Measurements from ENCODE around the gene TLX3.

The TLX3 gene

DNA sequence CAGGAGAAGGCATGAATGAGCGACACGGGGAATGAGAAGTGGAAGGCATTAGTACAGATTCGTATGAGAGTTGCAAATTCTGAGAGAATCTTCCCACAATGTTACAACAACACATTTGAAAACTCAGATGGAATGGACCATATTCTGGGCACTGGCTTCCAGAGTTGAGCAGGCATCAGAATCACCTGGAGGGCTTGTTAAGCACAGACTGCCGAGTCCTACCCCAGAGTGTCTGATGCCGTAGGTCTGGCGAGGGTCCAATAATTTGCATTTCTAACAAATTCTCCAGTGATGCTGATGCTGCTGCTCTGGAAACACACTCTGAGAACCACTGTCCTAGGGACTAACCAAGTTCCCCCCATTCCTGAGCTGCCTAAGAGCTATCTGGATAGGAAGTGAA lies 2.9 kb upstream of the TLX3 start:
- no peak for DNase-seq (ENCODE audit: low read depth in 2 of 2, low spot score in 1 of 2)

DNA sequence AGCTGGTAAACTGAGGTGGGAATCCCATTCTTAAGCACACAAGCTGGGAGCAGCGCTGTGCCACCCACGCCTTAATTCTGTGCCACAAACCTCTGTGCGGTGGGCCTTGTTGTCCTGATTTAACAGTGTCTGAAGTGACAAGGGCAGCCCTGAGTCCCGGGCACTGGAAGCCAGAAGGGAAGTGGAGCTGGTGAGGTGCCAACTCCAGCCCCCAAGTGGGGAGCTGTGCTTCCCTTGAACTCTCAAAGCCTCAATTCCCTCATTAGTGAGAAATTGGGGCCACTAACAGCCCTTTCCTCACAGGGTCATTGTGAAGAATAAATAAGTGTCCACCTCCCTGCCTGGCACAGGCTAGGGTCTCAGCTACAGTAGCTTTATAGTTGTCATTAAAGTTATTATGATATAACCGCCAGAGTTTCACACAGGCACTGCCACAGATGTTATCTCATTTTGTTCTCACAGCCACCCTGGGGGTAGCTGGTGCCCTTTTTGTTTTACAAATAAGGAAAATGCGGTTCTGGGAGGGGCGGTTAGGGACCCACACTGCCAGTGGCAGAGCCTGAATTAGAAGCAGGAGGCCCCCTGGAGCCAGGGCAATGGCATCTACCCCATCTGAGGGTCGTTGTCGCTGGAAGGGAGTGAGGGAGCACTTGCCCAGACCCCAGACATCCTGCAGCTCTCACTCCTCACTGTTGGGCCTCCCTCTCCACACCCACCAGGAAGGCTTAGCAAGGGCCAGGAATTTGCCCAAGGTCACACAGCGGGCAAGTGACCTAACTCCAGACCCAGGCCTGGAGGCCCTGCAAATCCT lies 2.1 kb upstream of the TLX3 start:
- no peak for DNase-seq (ENCODE audit: low read depth in 2 of 2, low spot score in 1 of 2)

- no peak for DNase-seq (ENCODE audit: low read depth in 2 of 2, low spot score in 1 of 2)
Observed at GRCh38 chr5:171307789-171308452, 1.1 kb upstream of the TLX3 start.

DNA sequence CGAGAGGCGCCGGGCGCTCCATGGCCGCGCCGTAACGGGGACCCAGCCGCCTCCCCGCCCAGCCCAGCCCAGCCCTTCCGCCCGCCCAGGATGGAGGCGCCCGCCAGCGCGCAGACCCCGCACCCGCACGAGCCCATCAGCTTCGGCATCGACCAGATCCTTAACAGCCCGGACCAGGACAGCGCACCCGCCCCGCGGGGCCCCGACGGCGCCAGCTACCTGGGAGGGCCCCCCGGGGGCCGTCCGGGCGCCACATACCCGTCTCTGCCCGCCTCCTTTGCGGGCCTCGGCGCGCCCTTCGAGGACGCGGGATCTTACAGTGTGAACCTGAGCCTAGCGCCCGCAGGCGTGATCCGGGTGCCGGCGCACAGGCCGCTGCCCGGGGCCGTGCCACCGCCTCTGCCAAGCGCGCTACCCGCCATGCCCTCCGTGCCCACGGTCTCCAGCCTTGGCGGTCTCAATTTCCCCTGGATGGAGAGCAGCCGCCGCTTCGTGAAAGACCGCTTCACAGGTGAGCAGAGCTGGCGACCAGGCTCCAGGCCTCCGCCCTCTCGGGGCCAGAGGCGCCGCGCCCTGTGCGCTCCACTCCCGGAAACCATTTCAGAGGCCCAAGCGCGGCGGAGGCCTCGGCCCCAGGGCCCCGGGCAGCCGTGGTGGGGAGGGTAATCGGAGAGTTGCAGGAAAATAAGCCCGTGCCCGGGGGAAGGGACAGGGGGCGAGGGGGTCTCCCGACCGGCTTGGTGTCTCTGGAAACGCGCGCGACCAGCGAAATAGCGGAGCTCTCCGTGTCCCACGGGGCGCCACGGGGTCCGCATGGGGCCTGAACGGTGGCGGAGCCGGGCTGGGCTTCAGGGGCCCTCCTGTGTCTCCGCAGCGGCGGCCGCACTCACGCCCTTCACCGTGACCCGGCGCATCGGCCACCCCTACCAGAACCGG lies 496 bp downstream of the TLX3 start:
- no peak for DNase-seq (ENCODE audit: low read depth in 2 of 2, low spot score in 1 of 2)

DNA sequence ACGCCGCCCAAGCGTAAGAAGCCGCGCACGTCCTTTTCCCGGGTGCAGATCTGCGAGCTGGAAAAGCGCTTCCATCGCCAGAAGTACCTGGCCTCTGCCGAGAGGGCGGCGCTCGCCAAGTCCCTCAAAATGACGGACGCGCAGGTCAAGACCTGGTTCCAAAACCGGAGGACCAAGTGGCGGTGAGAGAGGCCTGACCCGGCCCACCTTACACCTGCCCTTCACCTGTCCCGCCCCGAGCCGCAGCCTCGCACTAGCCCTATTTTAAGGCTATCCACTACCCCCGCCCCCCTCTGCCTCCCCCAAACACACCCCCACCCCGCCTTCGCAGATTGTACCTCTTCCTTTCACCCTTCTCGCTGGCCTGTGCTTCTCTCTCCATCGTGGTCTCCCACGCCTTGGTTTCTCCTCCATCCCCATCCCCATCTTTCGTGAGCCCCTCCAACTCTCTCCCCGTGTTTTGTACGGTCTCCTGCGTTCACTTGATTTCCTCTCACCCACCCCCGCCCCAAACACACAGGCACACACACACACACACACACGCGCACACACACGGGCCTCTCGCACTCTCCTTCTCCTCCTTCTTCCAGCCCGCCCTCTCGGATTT lies 1.3 kb downstream of the TLX3 start:
- DNase-seq (ENCODE audit: low read depth in 2 of 2, low spot score in 1 of 2) = no peak

- no peak for DNase-seq (ENCODE audit: low read depth in 2 of 2, low spot score in 1 of 2)
Observed at GRCh38 chr5:171310819-171311321, 1.8 kb downstream of the TLX3 start.

- DNase-seq (ENCODE audit: low read depth in 2 of 2, low spot score in 1 of 2) = no peak
Observed at GRCh38 chr5:171311322-171312077, 2.5 kb downstream of the TLX3 start.

DNA sequence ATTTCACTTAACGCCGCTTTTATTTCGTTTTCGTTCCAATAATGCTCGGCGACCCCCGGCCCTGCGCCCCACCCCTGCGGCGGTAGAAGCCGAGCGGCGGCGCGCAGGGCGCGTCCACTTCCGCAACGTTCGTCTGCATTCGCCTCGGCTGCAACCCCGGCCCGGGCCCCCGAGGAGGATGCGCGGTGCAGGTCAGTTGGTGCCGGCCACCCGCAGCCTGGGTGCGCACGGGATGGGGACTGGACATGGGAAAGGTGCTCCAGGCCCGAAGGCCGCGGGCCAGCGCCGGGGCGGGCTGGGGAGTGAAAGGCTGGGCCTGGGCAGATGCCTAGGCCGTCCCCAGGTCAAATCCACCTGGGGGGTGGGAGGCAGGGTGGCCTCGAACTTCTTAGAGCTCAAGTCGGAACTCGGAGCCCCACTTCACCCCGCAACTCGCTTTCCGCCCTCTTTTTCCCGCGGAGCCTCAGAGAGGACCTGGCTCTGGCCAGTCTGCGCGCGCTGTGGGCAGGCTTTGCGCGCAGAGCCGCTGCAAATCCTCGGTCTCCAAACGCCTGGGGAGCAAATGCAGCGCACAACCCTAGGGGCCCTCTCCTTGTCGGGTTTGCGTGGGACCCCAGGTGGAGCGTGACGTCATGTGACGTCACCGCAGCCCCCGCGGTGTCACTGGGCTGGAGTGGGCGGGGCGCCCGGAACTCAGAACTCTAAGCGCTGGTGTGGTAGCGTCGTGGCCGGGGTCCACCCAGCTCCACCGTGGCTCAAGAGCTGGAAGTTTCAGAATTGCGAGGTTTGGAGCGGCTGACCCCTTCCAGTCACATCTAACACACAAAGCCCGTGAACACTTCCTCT lies 3.3 kb downstream of the TLX3 start:
- DNase-seq (ENCODE audit: low read depth in 2 of 2, low spot score in 1 of 2) = no peak

- DNase-seq (ENCODE audit: low read depth in 2 of 2, low spot score in 1 of 2) = no peak
Observed at GRCh38 chr5:171313481-171314206, 4.6 kb downstream of the TLX3 start.

DNA sequence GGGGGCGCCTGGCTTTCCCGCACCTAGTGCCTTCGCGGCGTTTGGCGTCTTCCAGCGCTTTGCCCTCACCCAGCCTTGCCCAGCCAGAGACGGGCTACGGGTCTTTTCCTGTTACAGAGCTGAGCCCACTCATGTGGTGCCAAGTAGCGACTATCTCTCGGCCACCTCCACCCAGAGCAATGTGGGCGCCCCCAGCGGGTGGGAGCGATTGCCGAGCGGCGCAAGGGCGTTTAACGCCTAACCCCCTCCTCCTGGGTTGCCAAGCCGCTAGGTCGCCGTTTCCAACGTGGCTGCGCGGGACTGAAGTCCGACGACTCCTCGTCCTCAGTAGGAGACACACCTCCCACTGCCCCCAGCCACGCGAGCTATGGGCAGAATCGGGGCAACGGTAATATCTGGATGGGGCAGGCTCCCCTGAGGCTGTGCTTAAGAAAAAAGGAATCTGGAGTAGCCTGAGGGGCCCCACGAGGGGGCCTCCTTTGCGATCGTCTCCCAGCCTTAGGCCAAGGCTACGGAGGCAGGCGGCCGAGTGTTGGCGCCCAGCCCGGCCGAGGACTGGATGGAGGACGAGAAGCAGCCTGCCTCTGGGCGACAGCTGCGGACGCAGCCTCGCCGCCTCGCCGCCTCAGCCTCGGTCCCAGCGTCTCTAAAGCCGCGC lies 5.8 kb downstream of the TLX3 start:
- DNase-seq (ENCODE audit: low read depth in 2 of 2, low spot score in 1 of 2) = no peak

- no peak for DNase-seq (ENCODE audit: low read depth in 2 of 2, low spot score in 1 of 2)
Observed at GRCh38 chr5:171315386-171315891, 6.4 kb downstream of the TLX3 start.

DNA sequence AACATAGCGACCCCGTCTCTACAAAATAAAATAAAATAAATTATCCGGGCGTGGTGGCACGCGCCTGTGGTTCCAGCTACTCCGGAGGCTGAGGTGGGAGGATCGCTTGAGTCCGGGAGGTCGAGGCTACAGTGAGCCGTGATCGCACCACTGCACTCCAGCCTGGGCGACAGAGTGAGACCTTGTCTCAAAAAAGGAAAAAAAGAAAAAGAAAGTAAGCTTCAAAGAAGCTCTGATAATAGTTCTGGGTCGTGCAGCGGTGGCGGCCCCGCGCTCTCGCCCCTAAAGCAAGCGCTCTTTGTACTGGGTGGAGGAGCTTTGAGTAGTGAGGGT lies 6.8 kb downstream of the TLX3 start:
- no peak for DNase-seq (ENCODE audit: low read depth in 2 of 2, low spot score in 1 of 2)

GRCh38 chr5:171316258-171317121 lies 7.4 kb downstream of the TLX3 start:
- DNase-seq (ENCODE audit: low read depth in 2 of 2, low spot score in 1 of 2) = no peak

GRCh38 chr5:171317230-171317629 lies 8.2 kb downstream of the TLX3 start:
- DNase-seq (ENCODE audit: low read depth in 2 of 2, low spot score in 1 of 2) = no peak

- DNase-seq (ENCODE audit: low read depth in 2 of 2, low spot score in 1 of 2) = no peak
Observed at GRCh38 chr5:171318026-171318425, 9.0 kb downstream of the TLX3 start.

- DNase-seq (ENCODE audit: low read depth in 2 of 2, low spot score in 1 of 2) = no peak
Observed at GRCh38 chr5:171321447-171321846, 12.4 kb downstream of the TLX3 start.

DNA sequence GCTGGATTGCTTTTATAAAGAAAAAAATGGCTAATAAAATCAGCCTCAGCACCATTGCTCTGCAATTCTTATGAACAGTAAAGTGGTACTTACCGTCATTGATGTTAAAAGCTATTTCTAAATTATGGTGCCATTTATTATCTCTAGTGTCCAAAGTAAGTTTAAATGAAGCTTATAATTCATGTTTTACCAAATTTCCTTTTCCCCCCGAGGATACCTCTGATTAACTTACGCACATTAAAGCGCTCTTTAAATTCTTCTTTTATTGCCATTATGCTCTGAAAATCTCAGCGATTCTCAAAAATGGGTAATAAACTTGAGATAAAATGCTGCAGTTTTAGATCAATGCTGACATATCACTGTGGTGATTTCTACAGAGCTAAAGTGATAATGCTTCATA lies 13.5 kb downstream of the TLX3 start:
- no peak for DNase-seq (ENCODE audit: low read depth in 2 of 2, low spot score in 1 of 2)
